HG02763 (cell line): ENCODE results near the gene USP17L27.
"Not testable (repeated sequence)": the region's sequence is repeated elsewhere in the genome, so short reads cannot be mapped to it uniquely, and the experiment has no call there.

Experiments
- ATAC-seq: cut with Tn5 transposase; IDR thresholded peaks from one replicate; pipeline ENCODE4 v1.9.1; 2021; ENCODE audit warnings: mild to moderate bottlenecking, moderate library complexity; ENCODE audit not compliant: unreplicated experiment

The USP17L27 gene, protein sequence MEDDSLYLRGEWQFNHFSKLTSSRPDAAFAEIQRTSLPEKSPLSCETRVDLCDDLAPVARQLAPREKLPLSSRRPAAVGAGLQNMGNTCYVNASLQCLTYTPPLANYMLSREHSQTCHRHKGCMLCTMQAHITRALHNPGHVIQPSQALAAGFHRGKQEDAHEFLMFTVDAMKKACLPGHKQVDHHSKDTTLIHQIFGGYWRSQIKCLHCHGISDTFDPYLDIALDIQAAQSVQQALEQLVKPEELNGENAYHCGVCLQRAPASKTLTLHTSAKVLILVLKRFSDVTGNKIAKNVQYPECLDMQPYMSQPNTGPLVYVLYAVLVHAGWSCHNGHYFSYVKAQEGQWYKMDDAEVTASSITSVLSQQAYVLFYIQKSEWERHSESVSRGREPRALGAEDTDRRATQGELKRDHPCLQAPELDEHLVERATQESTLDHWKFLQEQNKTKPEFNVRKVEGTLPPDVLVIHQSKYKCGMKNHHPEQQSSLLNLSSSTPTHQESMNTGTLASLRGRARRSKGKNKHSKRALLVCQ

DNA sequence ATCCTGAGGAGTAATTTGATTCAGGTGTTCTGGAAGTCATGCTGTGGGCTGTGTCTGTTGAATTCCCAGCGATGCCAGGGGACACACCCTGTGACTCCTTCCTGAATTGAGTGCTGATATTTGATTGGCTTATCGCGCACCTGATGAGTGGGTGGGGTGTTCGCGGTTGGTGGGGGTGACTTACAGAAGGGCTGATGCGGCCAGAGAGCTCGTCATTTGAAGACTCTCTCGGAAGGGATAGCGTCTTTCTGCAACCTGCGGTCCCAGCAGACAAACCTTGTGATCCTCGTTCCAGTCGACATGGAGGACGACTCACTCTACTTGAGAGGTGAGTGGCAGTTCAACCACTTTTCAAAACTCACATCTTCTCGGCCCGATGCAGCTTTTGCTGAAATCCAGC lies at the start of gene USP17L27:
Gene USP17L27 (plus strand): TSS at position 301 of the 400 bp plus-strand sequence. CDS start 0 bp downstream, at position 301.
- not testable (repeated sequence) for ATAC-seq

DNA sequence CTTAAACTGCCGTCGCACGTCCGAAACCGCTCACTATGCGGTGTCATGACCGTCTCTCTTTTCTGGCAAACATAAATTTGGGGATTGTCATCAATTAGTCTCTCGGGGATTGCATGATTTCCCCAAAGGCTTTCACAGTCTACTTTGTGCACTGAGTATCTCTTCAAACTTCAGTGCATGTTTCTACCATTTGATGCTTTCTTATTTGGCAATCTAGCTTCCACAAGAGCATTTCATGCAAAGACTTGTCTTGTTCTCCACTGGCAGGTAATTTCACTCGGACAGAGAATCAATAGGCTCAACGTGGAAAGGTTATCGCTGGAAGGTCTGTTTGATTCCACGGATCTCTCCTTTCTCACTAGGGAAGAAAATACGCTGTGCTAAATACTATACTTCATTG lies 19.8 kb upstream of the USP17L27 start:
- ATAC-seq = not testable (repeated sequence)

DNA sequence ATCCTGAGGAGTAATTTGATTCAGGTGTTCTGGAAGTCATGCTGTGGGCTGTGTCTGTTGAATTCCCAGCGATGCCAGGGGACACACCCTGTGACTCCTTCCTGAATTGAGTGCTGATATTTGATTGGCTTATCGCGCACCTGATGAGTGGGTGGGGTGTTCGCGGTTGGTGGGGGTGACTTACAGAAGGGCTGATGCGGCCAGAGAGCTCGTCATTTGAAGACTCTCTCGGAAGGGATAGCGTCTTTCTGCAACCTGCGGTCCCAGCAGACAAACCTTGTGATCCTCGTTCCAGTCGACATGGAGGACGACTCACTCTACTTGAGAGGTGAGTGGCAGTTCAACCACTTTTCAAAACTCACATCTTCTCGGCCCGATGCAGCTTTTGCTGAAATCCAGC lies 19.1 kb upstream of the USP17L27 start, which contains the start of gene USP17L24:
Gene USP17L24 (plus strand): TSS at position 301 of the 400 bp plus-strand sequence. CDS start 0 bp downstream, at position 301.
- not testable (repeated sequence) for ATAC-seq

DNA sequence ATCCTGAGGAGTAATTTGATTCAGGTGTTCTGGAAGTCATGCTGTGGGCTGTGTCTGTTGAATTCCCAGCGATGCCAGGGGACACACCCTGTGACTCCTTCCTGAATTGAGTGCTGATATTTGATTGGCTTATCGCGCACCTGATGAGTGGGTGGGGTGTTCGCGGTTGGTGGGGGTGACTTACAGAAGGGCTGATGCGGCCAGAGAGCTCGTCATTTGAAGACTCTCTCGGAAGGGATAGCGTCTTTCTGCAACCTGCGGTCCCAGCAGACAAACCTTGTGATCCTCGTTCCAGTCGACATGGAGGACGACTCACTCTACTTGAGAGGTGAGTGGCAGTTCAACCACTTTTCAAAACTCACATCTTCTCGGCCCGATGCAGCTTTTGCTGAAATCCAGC lies 14.3 kb upstream of the USP17L27 start, which contains the start of gene USP17L25:
Gene USP17L25 (plus strand): TSS at position 301 of the 400 bp plus-strand sequence. CDS start 0 bp downstream, at position 301.
- ATAC-seq = not testable (repeated sequence)

DNA sequence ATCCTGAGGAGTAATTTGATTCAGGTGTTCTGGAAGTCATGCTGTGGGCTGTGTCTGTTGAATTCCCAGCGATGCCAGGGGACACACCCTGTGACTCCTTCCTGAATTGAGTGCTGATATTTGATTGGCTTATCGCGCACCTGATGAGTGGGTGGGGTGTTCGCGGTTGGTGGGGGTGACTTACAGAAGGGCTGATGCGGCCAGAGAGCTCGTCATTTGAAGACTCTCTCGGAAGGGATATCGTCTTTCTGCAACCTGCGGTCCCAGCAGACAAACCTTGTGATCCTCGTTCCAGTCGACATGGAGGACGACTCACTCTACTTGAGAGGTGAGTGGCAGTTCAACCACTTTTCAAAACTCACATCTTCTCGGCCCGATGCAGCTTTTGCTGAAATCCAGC lies 9.6 kb upstream of the USP17L27 start, which contains the start of gene USP17L26:
Gene USP17L26 (plus strand): TSS at position 301 of the 400 bp plus-strand sequence. CDS start 0 bp downstream, at position 301.
- not testable (repeated sequence) for ATAC-seq

DNA sequence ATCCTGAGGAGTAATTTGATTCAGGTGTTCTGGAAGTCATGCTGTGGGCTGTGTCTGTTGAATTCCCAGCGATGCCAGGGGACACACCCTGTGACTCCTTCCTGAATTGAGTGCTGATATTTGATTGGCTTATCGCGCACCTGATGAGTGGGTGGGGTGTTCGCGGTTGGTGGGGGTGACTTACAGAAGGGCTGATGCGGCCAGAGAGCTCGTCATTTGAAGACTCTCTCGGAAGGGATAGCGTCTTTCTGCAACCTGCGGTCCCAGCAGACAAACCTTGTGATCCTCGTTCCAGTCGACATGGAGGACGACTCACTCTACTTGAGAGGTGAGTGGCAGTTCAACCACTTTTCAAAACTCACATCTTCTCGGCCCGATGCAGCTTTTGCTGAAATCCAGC lies 4.8 kb upstream of the USP17L27 start, which contains the start of gene USP17L5:
Gene USP17L5 (plus strand): TSS at position 301 of the 400 bp plus-strand sequence. CDS start 0 bp downstream, at position 301.
- not testable (repeated sequence) for ATAC-seq

DNA sequence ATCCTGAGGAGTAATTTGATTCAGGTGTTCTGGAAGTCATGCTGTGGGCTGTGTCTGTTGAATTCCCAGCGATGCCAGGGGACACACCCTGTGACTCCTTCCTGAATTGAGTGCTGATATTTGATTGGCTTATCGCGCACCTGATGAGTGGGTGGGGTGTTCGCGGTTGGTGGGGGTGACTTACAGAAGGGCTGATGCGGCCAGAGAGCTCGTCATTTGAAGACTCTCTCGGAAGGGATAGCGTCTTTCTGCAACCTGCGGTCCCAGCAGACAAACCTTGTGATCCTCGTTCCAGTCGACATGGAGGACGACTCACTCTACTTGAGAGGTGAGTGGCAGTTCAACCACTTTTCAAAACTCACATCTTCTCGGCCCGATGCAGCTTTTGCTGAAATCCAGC lies 4.6 kb downstream of the USP17L27 start, which contains the start of gene USP17L28:
Gene USP17L28 (plus strand): TSS at position 301 of the 400 bp plus-strand sequence. CDS start 0 bp downstream, at position 301.
- ATAC-seq = not testable (repeated sequence)

DNA sequence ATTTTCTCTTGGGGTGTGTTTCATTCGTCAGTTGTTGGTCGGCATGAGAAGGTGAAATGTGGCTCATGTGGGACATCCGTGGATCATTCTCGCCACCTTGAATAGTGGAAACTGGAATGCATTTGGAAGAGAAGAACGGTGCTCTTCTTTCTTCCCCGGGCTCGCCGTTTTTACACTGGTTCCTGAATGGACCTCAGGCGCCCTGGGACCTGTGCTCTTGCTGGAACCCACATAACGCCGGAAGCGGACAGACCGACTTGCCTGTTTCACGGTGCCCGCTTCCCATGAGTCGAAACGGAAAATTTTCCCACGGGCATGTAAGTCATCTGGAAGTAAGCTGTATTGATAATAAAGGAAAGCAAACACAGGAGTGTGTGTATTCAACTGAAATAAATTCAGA lies 6.9 kb downstream of the USP17L27 start:
- ATAC-seq = not testable (repeated sequence)

DNA sequence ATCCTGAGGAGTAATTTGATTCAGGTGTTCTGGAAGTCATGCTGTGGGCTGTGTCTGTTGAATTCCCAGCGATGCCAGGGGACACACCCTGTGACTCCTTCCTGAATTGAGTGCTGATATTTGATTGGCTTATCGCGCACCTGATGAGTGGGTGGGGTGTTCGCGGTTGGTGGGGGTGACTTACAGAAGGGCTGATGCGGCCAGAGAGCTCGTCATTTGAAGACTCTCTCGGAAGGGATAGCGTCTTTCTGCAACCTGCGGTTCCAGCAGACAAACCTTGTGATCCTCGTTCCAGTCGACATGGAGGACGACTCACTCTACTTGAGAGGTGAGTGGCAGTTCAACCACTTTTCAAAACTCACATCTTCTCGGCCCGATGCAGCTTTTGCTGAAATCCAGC lies 9.4 kb downstream of the USP17L27 start, which contains the start of gene USP17L29:
Gene USP17L29 (plus strand): TSS at position 301 of the 400 bp plus-strand sequence. CDS start 0 bp downstream, at position 301.
- not testable (repeated sequence) for ATAC-seq

DNA sequence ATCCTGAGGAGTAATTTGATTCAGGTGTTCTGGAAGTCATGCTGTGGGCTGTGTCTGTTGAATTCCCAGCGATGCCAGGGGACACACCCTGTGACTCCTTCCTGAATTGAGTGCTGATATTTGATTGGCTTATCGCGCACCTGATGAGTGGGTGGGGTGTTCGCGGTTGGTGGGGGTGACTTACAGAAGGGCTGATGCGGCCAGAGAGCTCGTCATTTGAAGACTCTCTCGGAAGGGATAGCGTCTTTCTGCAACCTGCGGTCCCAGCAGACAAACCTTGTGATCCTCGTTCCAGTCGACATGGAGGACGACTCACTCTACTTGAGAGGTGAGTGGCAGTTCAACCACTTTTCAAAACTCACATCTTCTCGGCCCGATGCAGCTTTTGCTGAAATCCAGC lies 18.9 kb downstream of the USP17L27 start, which contains the start of gene USP17L30:
Gene USP17L30 (plus strand): TSS at position 301 of the 400 bp plus-strand sequence. CDS start 0 bp downstream, at position 301.
- not testable (repeated sequence) for ATAC-seq

DNA sequence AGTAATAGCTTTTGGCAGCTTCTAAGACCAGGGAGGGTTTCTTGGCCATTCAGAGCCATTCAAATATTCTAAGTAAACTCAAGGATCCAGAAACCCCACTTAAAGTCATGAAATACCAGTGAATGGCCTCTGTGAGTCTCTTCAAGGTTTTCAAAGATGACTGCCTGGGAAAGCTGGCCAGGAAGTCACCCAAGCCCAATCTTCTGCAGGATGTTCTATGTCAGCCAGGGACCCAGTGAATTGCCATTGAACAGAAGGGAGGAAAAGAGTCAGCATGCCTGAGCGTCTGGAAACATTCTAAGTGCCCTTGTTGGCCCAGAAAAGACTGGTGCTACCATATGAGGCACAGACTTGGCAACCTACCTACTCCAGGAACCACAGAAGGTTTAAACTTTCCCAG lies 35.9 kb downstream of the USP17L27 start:
- ATAC-seq = not testable (repeated sequence)

DNA sequence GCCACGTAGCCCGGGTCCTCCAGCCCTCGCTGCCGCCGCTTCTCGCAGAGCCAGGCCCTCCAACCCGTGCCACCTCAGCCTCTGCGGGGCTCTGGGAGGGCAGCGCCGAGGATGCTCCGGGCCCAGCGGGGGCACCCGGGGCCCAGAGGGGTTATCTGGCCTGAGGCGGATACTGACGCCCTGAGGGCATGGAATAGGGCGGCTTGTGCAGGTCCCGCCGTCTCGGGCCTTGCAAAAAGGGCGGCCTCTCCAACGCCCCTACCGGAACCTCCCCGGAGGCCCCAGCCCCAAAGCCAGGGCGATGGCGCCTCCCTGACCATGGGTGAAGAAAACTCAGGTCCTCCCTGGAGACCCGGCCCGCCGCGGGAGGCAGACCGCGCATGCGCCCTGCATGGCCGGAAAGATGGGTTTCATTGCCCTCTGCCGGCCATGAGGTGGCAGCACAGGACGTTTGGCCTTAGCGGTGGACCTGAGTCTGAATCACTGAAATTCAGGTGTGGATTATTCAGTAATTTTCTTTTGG lies 37.1 kb downstream of the USP17L27 start:
- not testable (repeated sequence) for ATAC-seq

DNA sequence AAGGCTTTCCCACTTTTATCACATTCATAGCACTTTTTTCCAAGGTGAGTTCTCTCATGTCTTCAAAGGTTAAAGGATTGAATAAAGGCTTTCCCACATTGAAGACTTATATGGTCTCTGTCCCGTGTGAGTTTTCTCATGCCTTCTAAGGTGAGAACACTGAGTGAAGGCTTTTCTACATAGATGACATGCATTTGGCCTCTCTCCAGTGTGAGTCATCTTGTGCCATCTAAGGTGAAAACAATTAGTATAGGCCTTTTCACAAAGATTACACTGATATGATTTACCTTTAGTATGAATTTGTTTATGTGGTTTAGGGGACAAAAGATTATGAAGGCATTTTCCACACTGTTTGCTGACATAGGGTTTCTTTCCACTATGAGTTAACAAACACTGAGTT lies 40.2 kb downstream of the USP17L27 start:
- ATAC-seq = no peak

DNA sequence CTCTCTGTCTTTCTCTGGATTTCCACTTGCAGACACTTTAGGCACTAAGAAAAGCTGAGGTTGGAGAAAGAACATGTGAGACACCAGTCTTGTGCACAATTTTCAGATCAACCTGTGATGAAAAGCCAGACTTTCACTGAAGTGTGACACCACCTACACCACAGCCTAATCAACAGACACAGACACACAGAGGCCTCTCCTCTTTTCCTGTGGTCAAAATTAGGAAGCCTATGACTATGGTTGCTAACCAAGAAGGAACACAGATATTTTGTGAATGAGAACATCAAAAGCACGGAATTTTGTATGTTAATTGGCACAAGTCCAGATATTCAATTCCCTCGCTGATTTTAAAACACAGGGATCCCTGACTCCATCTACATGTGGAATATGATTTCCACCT lies 45.1 kb downstream of the USP17L27 start:
- ATAC-seq = not testable (repeated sequence)
